ENCODE data around the gene PITPNC1.
"Not testable (repeated sequence)": the region's sequence is repeated elsewhere in the genome, so short reads cannot be mapped to it uniquely, and the experiment has no call there.

PITPNC1 gene

GRCh38 chr17:67702861-67703260 is 325.8 kb downstream of the PITPNC1 start:
- DNase-seq: not testable (repeated sequence)

GRCh38 chr17:67707442-67707841 is 330.4 kb downstream of the PITPNC1 start:
- DNase-seq: no peak

DNA sequence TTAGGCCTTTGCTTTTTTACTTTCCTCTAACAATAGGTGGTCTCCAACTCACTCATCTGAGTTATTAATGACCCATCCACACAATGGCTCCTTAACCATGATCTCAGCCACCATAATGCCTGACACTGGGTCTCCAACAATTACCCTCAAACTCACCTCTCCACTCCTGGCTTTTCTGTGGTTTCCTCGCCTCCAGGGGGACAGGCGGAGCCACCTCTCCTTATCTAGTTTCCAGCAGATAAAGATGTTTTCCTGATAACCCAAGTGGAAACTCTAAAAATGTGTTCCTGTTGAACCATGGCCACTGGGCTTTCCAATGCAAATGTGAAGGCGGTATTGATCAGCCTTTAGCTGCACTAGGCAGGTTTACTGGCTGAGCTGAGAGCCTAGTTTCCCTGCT is 331.3 kb downstream of the PITPNC1 start:
- no peak for DNase-seq

GRCh38 chr17:67711916-67712315 is 334.8 kb downstream of the PITPNC1 start:
- DNase-seq: no peak

DNA sequence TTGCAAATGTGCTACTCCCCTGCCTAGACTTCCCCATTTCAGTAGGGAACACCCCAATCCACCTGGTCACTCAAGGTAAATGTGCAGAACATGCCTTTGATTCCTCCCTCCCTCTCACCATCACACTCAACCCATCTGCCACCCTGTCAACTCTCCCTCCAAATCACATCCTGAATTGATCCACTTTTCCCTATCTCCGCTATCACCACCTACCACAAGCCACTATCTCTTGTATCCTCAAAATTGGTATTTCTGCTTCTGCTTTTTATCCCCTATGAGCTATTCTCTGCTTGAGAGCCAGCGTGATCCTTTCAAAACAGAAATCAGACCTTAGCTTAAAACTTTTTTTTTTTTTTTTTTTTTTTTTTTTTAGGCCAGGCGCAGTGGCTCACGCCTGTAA is 335.3 kb downstream of the PITPNC1 start:
- DNase-seq: no peak

DNA sequence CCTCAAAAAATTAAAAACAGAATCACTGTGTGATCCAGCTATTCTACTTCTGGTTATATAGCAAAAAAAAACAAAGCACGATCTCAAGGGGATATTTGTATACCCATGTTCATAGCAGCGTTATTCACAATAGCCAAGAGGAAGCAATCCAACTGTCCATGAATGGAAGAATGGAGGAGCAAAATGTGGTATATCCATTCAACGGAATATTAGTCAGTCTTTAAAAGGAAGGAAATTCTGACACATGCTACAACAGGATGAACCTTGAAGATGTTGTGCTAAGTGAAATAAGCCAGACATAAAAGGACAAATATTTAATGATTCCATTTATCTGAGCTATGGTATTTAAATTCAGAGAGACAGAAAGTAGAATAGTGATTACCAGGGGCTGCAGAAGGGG is 336.1 kb downstream of the PITPNC1 start:
- no peak for DNase-seq

- DNase-seq: no peak
Measured at GRCh38 chr17:67716405-67716798, 339.3 kb downstream of the PITPNC1 start.

DNA sequence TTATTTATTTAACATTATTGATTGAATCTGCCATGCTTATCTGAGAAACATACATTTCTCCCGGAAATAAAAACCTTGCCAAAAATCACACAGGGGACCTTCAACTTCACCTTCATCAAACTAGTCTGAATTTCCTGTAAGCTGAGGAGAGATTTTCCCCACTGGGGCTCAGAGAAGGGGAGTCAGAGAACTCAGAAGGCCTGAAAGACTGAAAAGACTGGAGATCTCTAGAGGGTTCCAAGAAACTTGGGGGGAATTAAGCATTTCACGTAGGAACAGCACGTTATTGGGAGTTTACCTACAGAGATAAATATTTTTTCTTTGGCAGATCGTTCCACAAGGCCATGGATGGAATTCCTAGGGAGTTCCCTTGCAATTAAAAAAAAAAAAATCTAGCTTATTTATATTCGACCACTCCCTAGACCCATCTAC is 340.1 kb downstream of the PITPNC1 start:
- DNase-seq: no peak

- peak; percentile 100 for DNase-seq
Measured at GRCh38 chr17:67717624-67718324, 340.7 kb downstream of the PITPNC1 start, which contains the start of gene NOL11. Gene NOL11 (plus strand): TSS chr17:67717936. CDS start chr17:67717948, 12 bp downstream.

DNA sequence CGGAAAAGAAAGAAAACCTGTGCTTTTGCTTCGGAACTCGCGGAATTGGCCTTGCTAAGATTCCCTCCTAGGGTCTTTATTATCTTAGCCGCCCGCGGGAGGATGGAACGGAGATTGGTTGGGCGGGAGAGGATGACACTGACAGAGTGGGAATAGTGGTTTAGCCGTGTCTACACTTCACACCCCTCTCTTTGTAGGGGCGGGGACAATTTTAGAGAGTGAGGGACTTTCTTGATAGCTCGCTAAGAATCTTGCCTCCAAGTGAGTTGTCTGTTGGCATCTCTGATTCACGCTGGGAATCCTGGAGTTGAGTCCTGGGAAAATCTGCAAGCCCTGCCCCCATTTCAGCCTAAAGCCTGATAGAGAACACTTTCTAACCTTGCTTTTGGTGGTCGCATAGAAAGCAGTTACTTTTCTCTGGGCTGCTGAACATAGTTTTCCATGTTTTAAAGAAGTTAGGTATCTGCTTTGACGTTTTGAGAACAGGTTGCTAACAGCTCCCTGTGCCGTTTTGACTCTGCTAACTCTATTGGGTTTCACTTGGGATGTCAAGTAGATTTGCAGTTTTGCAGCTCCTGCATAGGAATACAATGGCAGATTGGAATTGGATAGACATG is 341.4 kb downstream of the PITPNC1 start:
- DNase-seq: peak; percentile 62

- peak; percentile 46 for DNase-seq
Measured at GRCh38 chr17:67725373-67725791, 348.3 kb downstream of the PITPNC1 start.

- no peak for DNase-seq
Measured at GRCh38 chr17:67725807-67726206, 348.7 kb downstream of the PITPNC1 start.

DNA sequence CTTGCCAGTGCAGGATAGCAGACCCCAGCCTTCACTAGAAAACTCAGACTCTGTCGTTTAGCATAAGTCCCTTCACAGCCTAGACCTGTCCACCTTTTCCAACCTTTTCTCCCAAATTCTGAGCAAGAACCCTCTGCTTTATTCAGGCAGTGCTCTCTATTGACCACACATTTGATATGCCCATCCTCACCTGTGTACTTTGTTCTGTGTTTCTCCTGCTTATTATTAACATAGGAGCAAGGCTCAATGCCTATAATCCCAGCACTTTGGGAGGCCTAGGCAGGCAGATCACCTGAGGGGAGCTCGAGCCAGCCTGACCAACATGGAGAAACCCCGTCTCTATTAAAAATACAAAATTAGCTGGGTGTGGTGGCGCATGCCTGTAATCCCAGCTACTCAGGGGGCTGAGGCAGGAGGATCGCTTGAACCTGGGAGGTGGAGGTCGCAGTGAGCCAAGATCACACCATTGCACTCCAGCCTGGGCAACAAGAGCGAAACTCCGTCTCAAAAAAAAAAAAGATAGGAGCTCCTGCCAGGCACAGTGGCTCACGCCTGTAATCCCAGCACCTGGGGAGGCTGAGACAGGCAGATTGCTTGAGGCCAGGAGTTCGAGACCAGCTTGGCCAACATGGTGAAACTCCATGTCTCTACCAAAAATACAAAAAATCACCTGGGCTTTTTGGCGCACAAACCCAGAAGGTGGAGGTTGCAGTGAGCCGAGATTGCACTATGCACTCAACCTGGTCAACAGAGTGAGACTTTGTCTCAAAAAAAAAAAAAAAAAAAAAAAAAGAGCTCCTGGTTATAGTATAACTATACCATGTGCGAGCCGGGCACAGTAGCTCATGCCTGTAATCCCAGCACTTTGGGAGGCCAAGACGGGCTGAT is 350.3 kb downstream of the PITPNC1 start:
- not testable (repeated sequence) for DNase-seq

GRCh38 chr17:67729903-67730302 is 352.8 kb downstream of the PITPNC1 start:
- DNase-seq: no peak

- DNase-seq: no peak
Measured at GRCh38 chr17:67730731-67731130, 353.6 kb downstream of the PITPNC1 start.

- no peak for DNase-seq
Measured at GRCh38 chr17:67733449-67733848, 356.4 kb downstream of the PITPNC1 start.

DNA sequence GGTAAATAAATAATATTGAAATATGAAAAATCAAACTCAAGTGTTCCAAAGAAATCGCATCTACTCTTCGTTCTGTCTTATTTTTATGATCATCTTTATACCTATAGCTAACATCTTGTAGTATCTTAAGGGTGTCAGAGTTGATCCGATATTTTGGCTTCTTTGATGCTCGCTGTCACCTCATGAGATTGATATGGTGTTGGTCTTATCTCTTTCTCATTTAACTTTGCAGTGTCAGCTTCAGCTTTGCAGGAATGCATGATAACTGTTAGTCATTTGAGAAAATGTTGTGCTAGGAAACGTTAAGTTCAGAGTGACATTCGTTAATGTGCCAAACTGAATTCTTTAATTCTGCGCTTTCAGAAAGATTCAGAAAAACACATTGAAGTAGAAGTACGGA is 360.1 kb downstream of the PITPNC1 start:
- no peak for DNase-seq

DNA sequence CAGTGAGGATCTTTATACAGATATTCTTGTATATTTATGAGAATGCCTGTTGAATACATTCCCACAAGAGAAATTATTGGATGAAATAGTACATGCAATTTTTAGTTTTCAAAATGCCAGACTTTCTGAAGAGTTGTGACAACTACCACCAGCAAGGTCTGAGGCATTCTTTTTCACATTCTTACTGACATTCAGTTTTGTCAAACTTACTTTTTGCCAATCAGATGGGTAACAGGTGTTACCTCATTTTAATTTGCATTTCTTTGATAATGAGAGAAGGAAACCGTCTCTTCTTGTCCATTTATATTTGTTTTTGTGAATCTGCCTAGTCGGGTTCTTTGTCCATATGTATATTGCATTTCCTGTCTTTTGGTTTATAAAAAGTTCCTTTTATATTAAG is 364.9 kb downstream of the PITPNC1 start:
- no peak for DNase-seq

Measured in CD4-positive, alpha-beta T cell treated with Interleukin-21 for 1 hour (primary cell).